Measurements from ENCODE around the gene DEUP1.
"Not testable (repeated sequence)": the region's sequence is repeated elsewhere in the genome, so short reads cannot be mapped to it uniquely, and the experiment has no call there.

Gene DEUP1

GRCh38 chr11:93330446-93330984 lies at the start of gene DEUP1:
Gene DEUP1, plus strand, starts transcription at chr11:93330742. Its CDS starts 1,518 bp downstream, at chr11:93332260.
- peak; percentile 4 for DNase-seq (ENCODE audit: low spot score)

- DNase-seq (ENCODE audit: low spot score): no peak
These were observed 45.1 kb upstream of the DEUP1 start for GRCh38 chr11:93285430-93285829.

- no peak for DNase-seq (ENCODE audit: low spot score)
These were observed 43.1 kb upstream of the DEUP1 start for GRCh38 chr11:93287434-93287833.

- no peak for DNase-seq (ENCODE audit: low spot score)
These were observed 42.5 kb upstream of the DEUP1 start for GRCh38 chr11:93288079-93288478.

- no peak for DNase-seq (ENCODE audit: low spot score)
These were observed 41.8 kb upstream of the DEUP1 start for GRCh38 chr11:93288767-93289166.

GRCh38 chr11:93289782-93290463 lies 40.6 kb upstream of the DEUP1 start:
- no peak for DNase-seq (ENCODE audit: low spot score)

GRCh38 chr11:93291110-93291509 lies 39.4 kb upstream of the DEUP1 start:
- no peak for DNase-seq (ENCODE audit: low spot score)

- DNase-seq (ENCODE audit: low spot score): no peak
These were observed 38.6 kb upstream of the DEUP1 start for GRCh38 chr11:93291898-93292297.

- DNase-seq (ENCODE audit: low spot score): no peak
These were observed 34.5 kb upstream of the DEUP1 start for GRCh38 chr11:93295921-93296575.

- no peak for DNase-seq (ENCODE audit: low spot score)
These were observed 26.9 kb upstream of the DEUP1 start for GRCh38 chr11:93303689-93304088.

- not testable (repeated sequence) for DNase-seq (ENCODE audit: low spot score)
These were observed 16.1 kb upstream of the DEUP1 start for GRCh38 chr11:93314399-93314798.

- no peak for DNase-seq (ENCODE audit: low spot score)
These were observed 11.2 kb upstream of the DEUP1 start for GRCh38 chr11:93319224-93319839.

- DNase-seq (ENCODE audit: low spot score): no peak
These were observed 10.3 kb upstream of the DEUP1 start for GRCh38 chr11:93320230-93320629.

GRCh38 chr11:93322207-93322606 lies 8.3 kb upstream of the DEUP1 start:
- no peak for DNase-seq (ENCODE audit: low spot score)

- DNase-seq (ENCODE audit: low spot score): no peak
These were observed 6.8 kb upstream of the DEUP1 start for GRCh38 chr11:93323747-93324146.

- no peak for DNase-seq (ENCODE audit: low spot score)
These were observed 6.0 kb upstream of the DEUP1 start for GRCh38 chr11:93324500-93324899.

GRCh38 chr11:93326681-93327080 lies 3.9 kb upstream of the DEUP1 start:
- DNase-seq (ENCODE audit: low spot score): no peak

GRCh38 chr11:93329936-93330445 lies 551 bp upstream of the DEUP1 start:
- no peak for DNase-seq (ENCODE audit: low spot score)

GRCh38 chr11:93340223-93340622 lies 9.7 kb downstream of the DEUP1 start:
- DNase-seq (ENCODE audit: low spot score): no peak

GRCh38 chr11:93344855-93345333 lies 14.4 kb downstream of the DEUP1 start:
- no peak for DNase-seq (ENCODE audit: low spot score)

GRCh38 chr11:93348930-93349329 lies 18.4 kb downstream of the DEUP1 start:
- no peak for DNase-seq (ENCODE audit: low spot score)

- DNase-seq (ENCODE audit: low spot score): no peak
These were observed 20.3 kb downstream of the DEUP1 start for GRCh38 chr11:93350835-93351234.

- no peak for DNase-seq (ENCODE audit: low spot score)
These were observed 28.9 kb downstream of the DEUP1 start for GRCh38 chr11:93359396-93359795.
